Hypothalamus (tissue), 51 donors: Measurements from ENCODE around the gene DLGAP4.

ENCODE experiments used
- DNase-seq, 51 donors: peaks; one replicate each; lab custom pipeline; 2025; lab: John Stamatoyannopoulos, UW

The DLGAP4 gene

GRCh38 chr20:36319356-36320260, 13.5 kb downstream of the DLGAP4 start:
- DNase-seq = no peak

GRCh38 chr20:36320261-36320897, 14.2 kb downstream of the DLGAP4 start:
- DNase-seq = no peak

GRCh38 chr20:36320898-36321695, 15.0 kb downstream of the DLGAP4 start:
- no peak for DNase-seq

- no peak for DNase-seq
Measured at GRCh38 chr20:36322131-36322530, 16.0 kb downstream of the DLGAP4 start.

- no peak for DNase-seq
Measured at GRCh38 chr20:36330091-36330490, 24.0 kb downstream of the DLGAP4 start.

GRCh38 chr20:36331209-36331608, 25.1 kb downstream of the DLGAP4 start:
- DNase-seq = no peak

- DNase-seq = no peak
Measured at GRCh38 chr20:36333841-36334240, 27.7 kb downstream of the DLGAP4 start.

GRCh38 chr20:36334281-36335205, 28.4 kb downstream of the DLGAP4 start:
- DNase-seq = no peak

GRCh38 chr20:36335206-36335870, 29.2 kb downstream of the DLGAP4 start:
- DNase-seq = no peak

- no peak for DNase-seq
Measured at GRCh38 chr20:36336204-36336603, 30.1 kb downstream of the DLGAP4 start.

GRCh38 chr20:36336954-36337704, 31.0 kb downstream of the DLGAP4 start:
- peak in 1 of 51 donors; percentile 15 for DNase-seq

- DNase-seq = no peak
Measured at GRCh38 chr20:36337886-36338285, 31.7 kb downstream of the DLGAP4 start.

- no peak for DNase-seq
Measured at GRCh38 chr20:36339646-36340592, 33.8 kb downstream of the DLGAP4 start.

GRCh38 chr20:36340593-36340990, 34.5 kb downstream of the DLGAP4 start:
- no peak for DNase-seq

GRCh38 chr20:36341331-36342020, 35.3 kb downstream of the DLGAP4 start:
- DNase-seq = no peak

- no peak for DNase-seq
Measured at GRCh38 chr20:36342331-36343120, 36.4 kb downstream of the DLGAP4 start.
